Transverse colon (tissue), 3 donors: Measurements from ENCODE around the gene GSG1L2.

ENCODE experiments used
- CTCF ChIP-seq, 5 experiments: fragments of 200-600 bp in 3 of 5; fragments of 450-650 bp in 2 of 5; sonication (generic) in 3 of 5; IDR thresholded peaks; 1 replicate in 2 of 5; 2 replicates in 3 of 5; pipeline ENCODE4 v1.5.1; 2016 to 2017; ENCODE audit warnings: antibody characterized with exemption in 5 of 5, inconsistent platforms in 3 of 5, mild to moderate bottlenecking in 2 of 5, moderate library complexity in 1 of 5
- POLR2A ChIP-seq: fragments of 450-650 bp; IDR thresholded peaks from one replicate; pipeline ENCODE4 v1.6.1; 2016; ENCODE audit warnings: antibody characterized with exemption, mild to moderate bottlenecking, moderate library complexity

GRCh38 chr17:9790316-9790715 is 31.6 kb downstream of the GSG1L2 start:
- no peak for TF ChIP-seq CTCF (IDR thresholded peaks at IDR 0.05)
- no peak for TF ChIP-seq POLR2A
